ENCODE results near the gene APPL1. TPM values are rescaled to one million over a fixed set of nuclear protein-coding genes. Genes with fewer than 3 reads are reported as not detected.
"Not testable (repeated sequence)": the region's sequence is repeated elsewhere in the genome, so short reads cannot be mapped to it uniquely, and the experiment has no call there.

Gene APPL1
- total RNA-seq, 1 experiment from 2014 or later, result 32.4 TPM

- H3K27me3 ChIP-seq (ENCODE audit: control insufficient read depth, insufficient read depth, low read length), result no peaks in the 10 kb centered on the region
- H3K36me3 ChIP-seq (replicated peaks; ENCODE audit: control insufficient read depth, insufficient read depth, low read length), result no peaks in the 10 kb centered on the region
- no peak overlapping the region for H3K4me3 ChIP-seq (ENCODE audit: insufficient read depth, low read depth, low read length)
- no peak for DNase-seq
Observed at GRCh38 chr3:57288403-57288802, 60.9 kb downstream of the APPL1 start.

DNA sequence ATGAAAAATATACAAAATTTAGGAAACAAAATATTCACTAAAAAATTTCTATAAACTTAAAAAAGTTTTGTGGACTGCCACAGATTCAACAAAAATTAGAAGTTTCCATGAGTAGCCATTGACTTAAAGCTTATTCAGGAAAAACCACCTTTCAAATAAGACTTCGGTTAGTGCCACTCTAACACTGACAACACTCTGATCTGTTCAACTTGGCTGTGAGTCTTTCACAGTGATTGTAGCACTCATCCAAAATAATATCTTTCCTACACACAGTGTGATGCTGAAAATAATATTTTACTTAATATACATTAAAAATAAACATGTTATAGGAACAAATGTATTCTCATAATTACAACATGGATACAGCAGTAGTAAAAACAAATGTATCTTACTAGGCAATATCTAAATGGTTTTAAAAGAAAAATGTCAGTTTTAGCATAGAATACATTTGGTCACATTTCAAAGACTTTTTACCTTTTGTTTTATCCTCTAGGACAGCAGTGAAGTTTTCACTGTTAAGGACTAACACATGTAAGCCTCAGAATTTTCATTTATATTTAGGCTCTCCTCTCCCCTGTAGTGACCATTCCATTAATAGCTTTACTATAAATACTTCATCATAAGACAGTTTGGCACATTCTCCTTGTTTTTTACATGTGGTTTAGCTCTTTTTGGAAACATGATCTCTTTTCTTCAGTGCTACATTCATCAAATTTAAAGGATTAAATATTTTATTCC is 64.8 kb downstream of the APPL1 start, which contains the start of gene ASB14:
Gene ASB14, minus strand, starts transcription at position 527 of the 738 bp plus-strand sequence. CDS start 652 bp downstream, outside the sequence.
- Histone ChIP-seq H3K27me3 (ENCODE audit: control insufficient read depth, insufficient read depth, low read length) (no peaks in the 10 kb centered on the region), H3K4me3 (ENCODE audit: insufficient read depth, low read depth, low read length) (no peak within 1 kb of the TSS), H3K36me3 (replicated peaks; ENCODE audit: control insufficient read depth, insufficient read depth, low read length) (no peaks in the 10 kb centered on the region)
- no peak for DNase-seq

DNA sequence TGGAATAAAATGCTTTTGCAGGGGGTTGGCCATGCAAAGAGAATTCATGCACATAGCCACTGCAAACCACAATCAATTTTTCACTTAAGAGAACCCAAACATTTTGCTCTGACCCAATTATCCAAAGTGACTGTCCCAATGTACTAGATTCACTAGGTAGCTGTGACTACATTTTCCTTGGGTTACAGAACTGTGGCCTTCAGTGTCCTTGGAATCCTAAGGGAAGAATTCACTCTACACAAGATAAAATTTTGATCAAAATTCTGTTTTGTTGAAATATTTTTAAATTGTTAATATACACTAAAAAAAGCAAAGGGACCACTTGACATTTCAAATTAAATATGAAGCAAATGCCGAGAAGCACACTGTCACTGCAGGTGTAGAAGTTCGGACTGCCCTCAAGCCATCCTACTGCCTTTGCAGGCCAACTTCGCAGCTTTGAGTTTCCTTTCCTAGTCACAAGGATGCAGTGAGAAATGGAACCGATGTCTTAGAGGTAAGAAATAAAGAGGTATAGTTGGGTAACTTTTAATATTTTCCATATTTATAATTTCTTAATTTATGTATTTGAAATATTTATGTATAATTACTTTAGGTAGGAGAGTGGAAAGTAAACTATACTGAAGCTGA is 65.5 kb downstream of the APPL1 start:
- Histone ChIP-seq H3K36me3 (replicated peaks; ENCODE audit: control insufficient read depth, insufficient read depth, low read length) (no peaks in the 10 kb centered on the region), H3K27me3 (ENCODE audit: control insufficient read depth, insufficient read depth, low read length) (no peaks in the 10 kb centered on the region), H3K4me3 (ENCODE audit: insufficient read depth, low read depth, low read length) (no peak overlapping the region)
- no peak for DNase-seq

GRCh38 chr3:57298041-57298440 is 70.5 kb downstream of the APPL1 start:
- H3K27me3 ChIP-seq (ENCODE audit: control insufficient read depth, insufficient read depth, low read length), result no peaks in the 10 kb centered on the region
- no peaks in the 10 kb centered on the region for H3K36me3 ChIP-seq (replicated peaks; ENCODE audit: control insufficient read depth, insufficient read depth, low read length)
- no peak for DNase-seq
- H3K4me3 ChIP-seq (ENCODE audit: insufficient read depth, low read depth, low read length), result no peak overlapping the region

GRCh38 chr3:57303520-57303919 is 76.0 kb downstream of the APPL1 start:
- not testable (repeated sequence) for H3K36me3 ChIP-seq (replicated peaks; ENCODE audit: control insufficient read depth, insufficient read depth, low read length); H3K27me3 ChIP-seq (ENCODE audit: control insufficient read depth, insufficient read depth, low read length); H3K4me3 ChIP-seq (ENCODE audit: insufficient read depth, low read depth, low read length); DNase-seq

- H3K4me3 ChIP-seq (ENCODE audit: insufficient read depth, low read depth, low read length), result no peak overlapping the region
- DNase-seq, result no peak
- no peaks in the 10 kb centered on the region for H3K36me3 ChIP-seq (replicated peaks; ENCODE audit: control insufficient read depth, insufficient read depth, low read length)
- no peaks in the 10 kb centered on the region for H3K27me3 ChIP-seq (ENCODE audit: control insufficient read depth, insufficient read depth, low read length)
Observed at GRCh38 chr3:57309769-57310360, 82.3 kb downstream of the APPL1 start.

GRCh38 chr3:57314204-57314603 is 86.7 kb downstream of the APPL1 start:
- Histone ChIP-seq H3K27me3 (ENCODE audit: control insufficient read depth, insufficient read depth, low read length) (no peaks in the 10 kb centered on the region), H3K4me3 (ENCODE audit: insufficient read depth, low read depth, low read length) (no peak overlapping the region), H3K36me3 (replicated peaks; ENCODE audit: control insufficient read depth, insufficient read depth, low read length) (no peaks in the 10 kb centered on the region)
- no peak for DNase-seq

Other genes with a start within 250 kb of the APPL1 start
- 0.14 TPM in 1 of 2 replicates, not detected in the other for gene SPATA12, start 167.1 kb upstream of the APPL1 start, total RNA-seq (2014; rRNA removed; shearing (Covaris generic))
- gene IL17RD, start 62.4 kb upstream of the APPL1 start, total RNA-seq (2014; rRNA removed; shearing (Covaris generic)), result 31.6 and 33.4 TPM in 2 replicates
- gene HESX1, start 27.8 kb upstream of the APPL1 start, total RNA-seq (2014; rRNA removed; shearing (Covaris generic)), result 1.9 and 3.0 TPM in 2 replicates
- 0.03 and 0.04 TPM in 2 replicates for gene ASB14, start 65.0 kb downstream of the APPL1 start, total RNA-seq (2014; rRNA removed; shearing (Covaris generic))

Data from H7 (cell line).